ENCODE data around the gene GPATCH8.

DNA sequence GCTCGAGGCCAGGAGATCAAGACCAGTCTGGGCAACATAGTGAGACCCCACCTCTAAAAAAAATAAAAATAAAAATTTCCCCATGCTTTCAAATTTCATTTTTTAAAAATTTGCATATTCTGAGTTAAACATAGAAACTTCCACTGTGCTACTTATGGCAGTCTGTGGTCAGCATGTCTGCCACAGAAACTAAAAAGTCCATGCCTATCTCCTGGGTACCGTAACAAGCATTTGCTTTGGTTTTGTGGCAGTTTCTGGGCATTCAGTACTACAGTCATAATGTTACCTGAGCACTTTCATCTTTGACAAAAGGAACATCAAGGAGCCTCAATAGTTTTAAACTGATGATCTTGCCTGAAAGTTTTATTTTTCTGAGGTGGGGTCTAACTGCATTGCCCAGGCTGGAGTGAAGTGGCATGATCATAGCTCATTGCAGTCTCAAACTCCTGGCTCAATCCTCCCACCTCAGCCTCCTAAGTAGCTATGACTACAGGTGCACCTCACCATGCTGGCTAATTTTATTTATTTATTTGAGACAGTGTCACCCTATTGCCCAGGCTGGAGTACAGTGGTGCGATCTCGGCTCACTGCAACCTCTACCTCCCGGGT lies 100.5 kb downstream of the GPATCH8 start:
- TF ChIP-seq, protein P1, sequence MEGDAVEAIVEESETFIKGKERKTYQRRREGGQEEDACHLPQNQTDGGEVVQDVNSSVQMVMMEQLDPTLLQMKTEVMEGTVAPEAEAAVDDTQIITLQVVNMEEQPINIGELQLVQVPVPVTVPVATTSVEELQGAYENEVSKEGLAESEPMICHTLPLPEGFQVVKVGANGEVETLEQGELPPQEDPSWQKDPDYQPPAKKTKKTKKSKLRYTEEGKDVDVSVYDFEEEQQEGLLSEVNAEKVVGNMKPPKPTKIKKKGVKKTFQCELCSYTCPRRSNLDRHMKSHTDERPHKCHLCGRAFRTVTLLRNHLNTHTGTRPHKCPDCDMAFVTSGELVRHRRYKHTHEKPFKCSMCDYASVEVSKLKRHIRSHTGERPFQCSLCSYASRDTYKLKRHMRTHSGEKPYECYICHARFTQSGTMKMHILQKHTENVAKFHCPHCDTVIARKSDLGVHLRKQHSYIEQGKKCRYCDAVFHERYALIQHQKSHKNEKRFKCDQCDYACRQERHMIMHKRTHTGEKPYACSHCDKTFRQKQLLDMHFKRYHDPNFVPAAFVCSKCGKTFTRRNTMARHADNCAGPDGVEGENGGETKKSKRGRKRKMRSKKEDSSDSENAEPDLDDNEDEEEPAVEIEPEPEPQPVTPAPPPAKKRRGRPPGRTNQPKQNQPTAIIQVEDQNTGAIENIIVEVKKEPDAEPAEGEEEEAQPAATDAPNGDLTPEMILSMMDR (IDR thresholded peaks at IDR 0.05): no peak
- TF ChIP-seq POLR2A (IDR thresholded peaks at IDR 0.05): no peak

All from esophagus squamous epithelium (tissue), 4 donors.